Natural killer cell treated with Interleukin-12 subunit alpha and Interleukin-12 subunit beta and Interleukin-15 and Interleukin-18, amount 100 ng/mL, for 72 hours (primary cell): Measurements from ENCODE around the gene CCL28. TPM values are rescaled to one million over a fixed set of nuclear protein-coding genes. Genes with fewer than 3 reads are reported as not detected.
"Not testable (repeated sequence)": the region's sequence is repeated elsewhere in the genome, so short reads cannot be mapped to it uniquely, and the experiment has no call there.

Experiments
- ATAC-seq, 2 donors: fragments of 150-1000 bp; cut with Tn5 transposase in 1 of 2; sonication (Bioruptor Pico), chemical (Tn5 transposase) in 1 of 2; 2 replicates each; pipeline ENCODE4 v1.10.0; 2021
- DNase-seq: peaks from one replicate; pipeline ENCODE4 v3.0.0; 2022; ENCODE audit warnings: low spot score
- H3K27ac Mint-ChIP-seq, 2 donors: 1 replicate in 1 of 2; 2 replicates in 1 of 2; pipeline ENCODE4 v1.8.0; 2022; ENCODE audit warnings: mixed read lengths in 2 of 2, mild to moderate bottlenecking in 1 of 2, moderate library complexity in 1 of 2
- H3K27me3 Mint-ChIP-seq, 2 donors: 1 replicate in 1 of 2; 2 replicates in 1 of 2; pipeline ENCODE4 v1.8.0; 2022; ENCODE audit warnings: mixed read lengths in 2 of 2
- H3K36me3 Mint-ChIP-seq: one replicate; pipeline ENCODE4 v1.8.0; 2022; ENCODE audit warnings: mixed read lengths
- H3K4me1 Mint-ChIP-seq, 2 donors: 1 replicate in 1 of 2; 2 replicates in 1 of 2; pipeline ENCODE4 v1.8.0; 2022; ENCODE audit warnings: low read depth in 2 of 2, mixed read lengths in 2 of 2, mild to moderate bottlenecking in 1 of 2
- H3K4me3 Mint-ChIP-seq: one replicate; pipeline ENCODE4 v1.8.0; 2022; ENCODE audit warnings: mixed read lengths
- H3K9me3 Mint-ChIP-seq: 2 replicates; pipeline ENCODE4 v1.8.0; 2022; ENCODE audit warnings: mixed read lengths
- total RNA-seq, 2 donors: library from RNA; stranded (reverse); gene quantifications; one replicate each; pipeline ENCODE4 v1.2.3, GENCODE V29; 2022

The CCL28 gene
- total RNA-seq, 2 donors from 2014 or later = 4.8 to 18.3 TPM

- Mint-ChIP-seq H3K36me3 (no peaks in the 10 kb centered on the region), H3K4me1 (no peaks in the 10 kb centered on the region), H3K4me3 (no peak overlapping the region), H3K27ac (no peak overlapping the region), H3K9me3 (no peaks in the 10 kb centered on the region), H3K27me3 (peaks cover 4 to 15% of the 10 kb centered on the region in 2 donors)
- no peak for DNase-seq
- no peak for ATAC-seq
Measured at GRCh38 chr5:43421450-43422133, 9.4 kb upstream of the CCL28 start.

DNA sequence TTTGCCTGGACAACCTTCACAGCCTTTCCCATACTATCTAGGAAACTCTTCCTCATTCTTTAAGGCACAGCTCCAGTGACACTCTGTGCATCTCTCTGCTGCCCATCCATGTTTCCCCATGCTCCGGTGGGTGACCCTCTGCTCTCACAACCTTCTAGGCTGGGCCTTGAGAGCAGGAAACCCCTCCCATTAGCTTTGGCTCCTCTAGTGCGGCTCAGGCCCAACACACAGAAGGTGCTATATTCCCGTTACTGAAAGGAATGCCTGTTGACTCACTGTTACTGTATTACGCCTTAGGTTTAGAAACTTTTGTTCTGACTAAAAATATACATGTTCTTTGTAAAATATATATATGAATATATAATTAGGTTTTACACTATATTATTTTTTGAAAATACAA, 8.1 kb upstream of the CCL28 start:
- Mint-ChIP-seq H3K4me3 (no peak overlapping the region), H3K27ac (no peak overlapping the region), H3K4me1 (no peaks in the 10 kb centered on the region), H3K9me3 (no peaks in the 10 kb centered on the region), H3K27me3 (peaks cover 4 to 15% of the 10 kb centered on the region in 2 donors), H3K36me3 (no peaks in the 10 kb centered on the region)
- no peak for DNase-seq
- ATAC-seq = no peak

GRCh38 chr5:43418561-43418960, 6.4 kb upstream of the CCL28 start:
- no peak overlapping the region for H3K27ac Mint-ChIP-seq
- H3K27me3 Mint-ChIP-seq = peaks cover 4 to 15% of the 10 kb centered on the region in 2 donors
- ATAC-seq (no peak), DNase-seq (no peak)
- H3K9me3 Mint-ChIP-seq = no peaks in the 10 kb centered on the region
- H3K36me3 Mint-ChIP-seq = no peaks in the 10 kb centered on the region
- H3K4me3 Mint-ChIP-seq = no peak overlapping the region
- no peaks in the 10 kb centered on the region for H3K4me1 Mint-ChIP-seq

GRCh38 chr5:43416803-43417394, 4.7 kb upstream of the CCL28 start:
- Mint-ChIP-seq H3K4me3 (no peak overlapping the region), H3K9me3 (no peaks in the 10 kb centered on the region), H3K4me1 (no peaks in the 10 kb centered on the region), H3K36me3 (no peaks in the 10 kb centered on the region), H3K27me3 (peaks cover 4 to 10% of the 10 kb centered on the region in 2 donors), H3K27ac (no peak overlapping the region)
- no peak for DNase-seq
- ATAC-seq = no peak

- Mint-ChIP-seq H3K4me1 (no peaks in the 10 kb centered on the region), H3K4me3 (no peak overlapping the region), H3K27ac (no peak overlapping the region), H3K9me3 (no peaks in the 10 kb centered on the region), H3K27me3 (peaks cover 4 to 7% of the 10 kb centered on the region in 2 donors), H3K36me3 (no peaks in the 10 kb centered on the region)
- ATAC-seq (no peak), DNase-seq (no peak)
Measured at GRCh38 chr5:43415935-43416802, 4.0 kb upstream of the CCL28 start.

DNA sequence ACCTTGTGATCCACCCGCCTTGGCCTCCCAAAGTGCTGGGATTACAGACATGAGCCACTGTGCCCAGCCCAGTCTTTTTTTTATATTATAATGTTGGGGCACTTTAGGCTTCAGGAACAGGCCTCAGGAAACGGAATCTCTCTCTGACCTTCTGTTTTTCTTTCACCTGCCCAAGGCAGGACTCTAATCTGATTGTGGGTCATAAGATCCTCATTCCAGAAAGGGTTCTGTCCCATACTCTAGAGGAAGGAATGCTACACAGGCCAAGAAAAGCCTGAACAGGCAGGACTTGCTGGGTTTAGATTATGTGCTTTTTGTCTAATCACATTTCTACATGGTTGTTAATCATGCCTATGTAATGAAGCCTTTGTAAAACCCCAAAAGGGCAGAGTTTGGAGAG, 1.8 kb upstream of the CCL28 start:
- no peaks in the 10 kb centered on the region for H3K9me3 Mint-ChIP-seq
- DNase-seq (no peak), ATAC-seq (no peak)
- H3K36me3 Mint-ChIP-seq = no peaks in the 10 kb centered on the region
- H3K27me3 Mint-ChIP-seq = peaks cover 0 to 4% of the 10 kb centered on the region in 2 donors
- H3K27ac Mint-ChIP-seq = no peak overlapping the region
- H3K4me3 Mint-ChIP-seq = no peak overlapping the region
- no peaks in the 10 kb centered on the region for H3K4me1 Mint-ChIP-seq

GRCh38 chr5:43412644-43413043, 453 bp upstream of the CCL28 start:
- Mint-ChIP-seq H3K36me3 (no peaks in the 10 kb centered on the region), H3K27ac (no peak overlapping the region), H3K4me3 (no peak overlapping the region), H3K27me3 (peaks cover 0 to 4% of the 10 kb centered on the region in 2 donors), H3K4me1 (no peaks in the 10 kb centered on the region), H3K9me3 (no peaks in the 10 kb centered on the region)
- no peak for ATAC-seq
- DNase-seq = no peak

- H3K27me3 Mint-ChIP-seq = no peaks in the 10 kb centered on the region
- H3K36me3 Mint-ChIP-seq = no peaks in the 10 kb centered on the region
- DNase-seq (no peak), ATAC-seq (no peak)
- H3K9me3 Mint-ChIP-seq = peaks cover 2% of the 10 kb centered on the region
- no peak overlapping the region for H3K27ac Mint-ChIP-seq
- no peak overlapping the region for H3K4me3 Mint-ChIP-seq
- no peaks in the 10 kb centered on the region for H3K4me1 Mint-ChIP-seq
Measured at GRCh38 chr5:43411495-43411894, 696 bp downstream of the CCL28 start.

GRCh38 chr5:43410414-43410813, 1.8 kb downstream of the CCL28 start:
- no peaks in the 10 kb centered on the region for H3K36me3 Mint-ChIP-seq
- no peaks in the 10 kb centered on the region for H3K27me3 Mint-ChIP-seq
- no peak overlapping the region for H3K4me3 Mint-ChIP-seq
- peaks cover 6% of the 10 kb centered on the region for H3K9me3 Mint-ChIP-seq
- DNase-seq (no peak), ATAC-seq (no peak)
- no peaks in the 10 kb centered on the region for H3K4me1 Mint-ChIP-seq
- H3K27ac Mint-ChIP-seq = no peak overlapping the region

GRCh38 chr5:43409809-43410271, 2.4 kb downstream of the CCL28 start:
- no peak overlapping the region for H3K27ac Mint-ChIP-seq
- H3K4me1 Mint-ChIP-seq = no peaks in the 10 kb centered on the region
- no peak overlapping the region for H3K4me3 Mint-ChIP-seq
- H3K27me3 Mint-ChIP-seq = no peaks in the 10 kb centered on the region
- peaks cover 10% of the 10 kb centered on the region for H3K9me3 Mint-ChIP-seq
- DNase-seq = no peak
- no peak for ATAC-seq
- no peaks in the 10 kb centered on the region for H3K36me3 Mint-ChIP-seq

- DNase-seq, H3K36me3 Mint-ChIP-seq, H3K27me3 Mint-ChIP-seq, H3K27ac Mint-ChIP-seq, ATAC-seq, H3K4me1 Mint-ChIP-seq, H3K4me3 Mint-ChIP-seq: not testable (repeated sequence)
- peaks cover 17% of the 10 kb centered on the region for H3K9me3 Mint-ChIP-seq
Measured at GRCh38 chr5:43402524-43403066, 9.6 kb downstream of the CCL28 start.

- ATAC-seq (no peak), DNase-seq (no peak)
- H3K27ac Mint-ChIP-seq = no peak overlapping the region
- H3K9me3 Mint-ChIP-seq = peaks cover 17% of the 10 kb centered on the region
- H3K4me1 Mint-ChIP-seq = peaks cover 3 to 6% of the 10 kb centered on the region in 2 donors
- no peaks in the 10 kb centered on the region for H3K36me3 Mint-ChIP-seq
- H3K27me3 Mint-ChIP-seq = peaks cover 6 to 9% of the 10 kb centered on the region in 2 donors
- H3K4me3 Mint-ChIP-seq = no peak overlapping the region
Measured at GRCh38 chr5:43401827-43402226, 10.4 kb downstream of the CCL28 start.

GRCh38 chr5:43400082-43400481, 12.1 kb downstream of the CCL28 start:
- H3K27me3 Mint-ChIP-seq = peaks cover 6 to 9% of the 10 kb centered on the region in 2 donors
- H3K4me3 Mint-ChIP-seq = no peak overlapping the region
- DNase-seq (no peak), ATAC-seq (no peak)
- peaks cover 6 to 7% of the 10 kb centered on the region in 2 donors for H3K4me1 Mint-ChIP-seq
- H3K36me3 Mint-ChIP-seq = no peaks in the 10 kb centered on the region
- H3K9me3 Mint-ChIP-seq = peaks cover 7% of the 10 kb centered on the region
- no peak overlapping the region for H3K27ac Mint-ChIP-seq
